Mucosa of gallbladder (tissue), 1 donor: ENCODE results near the gene TXNDC9. TPM values are rescaled to one million over a fixed set of nuclear protein-coding genes. Genes with fewer than 3 reads are reported as not detected.
"Not testable (repeated sequence)": the region's sequence is repeated elsewhere in the genome, so short reads cannot be mapped to it uniquely, and the experiment has no call there.

Source experiments
- DNase-seq: peaks from one replicate; pipeline ENCODE4 v3.0.0-alpha.2; 2020; ENCODE audit warnings: low spot score
- total RNA-seq: library from RNA; stranded (reverse); gene quantifications from one replicate; pipeline ENCODE4 v1.2.1, GENCODE V29; 2021
- donor health status: DM: no; HTN: no; CAD: no.

The TXNDC9 gene, protein sequence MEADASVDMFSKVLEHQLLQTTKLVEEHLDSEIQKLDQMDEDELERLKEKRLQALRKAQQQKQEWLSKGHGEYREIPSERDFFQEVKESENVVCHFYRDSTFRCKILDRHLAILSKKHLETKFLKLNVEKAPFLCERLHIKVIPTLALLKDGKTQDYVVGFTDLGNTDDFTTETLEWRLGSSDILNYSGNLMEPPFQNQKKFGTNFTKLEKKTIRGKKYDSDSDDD
- 20.2 TPM for total RNA-seq

- peak; percentile 99 for DNase-seq
These were observed at the start of gene TXNDC9 for GRCh38 chr2:99335911-99336803. TXNDC9 (minus strand) TSS chr2:99336333; CDS start chr2:99333210, 3,123 bp downstream.

DNA sequence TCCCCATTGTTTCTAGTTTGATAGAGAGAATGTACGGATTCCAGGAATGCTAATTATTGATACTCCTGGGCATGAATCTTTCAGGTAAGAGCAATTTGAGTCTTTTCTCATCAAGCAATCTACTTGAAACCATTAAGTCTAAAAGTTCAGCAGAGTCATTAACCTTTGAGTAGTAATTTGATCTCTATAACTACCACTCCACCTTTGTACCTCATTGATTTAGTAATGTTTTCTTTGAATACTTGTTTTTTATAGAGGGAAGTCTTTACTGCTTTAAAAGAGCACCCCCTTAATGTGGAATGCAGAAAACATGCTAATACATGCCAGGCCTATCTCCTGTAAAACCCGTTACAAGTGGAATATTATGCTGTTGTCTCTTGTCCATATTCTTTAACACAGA, 46.0 kb upstream of the TXNDC9 start:
- no peak for DNase-seq

DNA sequence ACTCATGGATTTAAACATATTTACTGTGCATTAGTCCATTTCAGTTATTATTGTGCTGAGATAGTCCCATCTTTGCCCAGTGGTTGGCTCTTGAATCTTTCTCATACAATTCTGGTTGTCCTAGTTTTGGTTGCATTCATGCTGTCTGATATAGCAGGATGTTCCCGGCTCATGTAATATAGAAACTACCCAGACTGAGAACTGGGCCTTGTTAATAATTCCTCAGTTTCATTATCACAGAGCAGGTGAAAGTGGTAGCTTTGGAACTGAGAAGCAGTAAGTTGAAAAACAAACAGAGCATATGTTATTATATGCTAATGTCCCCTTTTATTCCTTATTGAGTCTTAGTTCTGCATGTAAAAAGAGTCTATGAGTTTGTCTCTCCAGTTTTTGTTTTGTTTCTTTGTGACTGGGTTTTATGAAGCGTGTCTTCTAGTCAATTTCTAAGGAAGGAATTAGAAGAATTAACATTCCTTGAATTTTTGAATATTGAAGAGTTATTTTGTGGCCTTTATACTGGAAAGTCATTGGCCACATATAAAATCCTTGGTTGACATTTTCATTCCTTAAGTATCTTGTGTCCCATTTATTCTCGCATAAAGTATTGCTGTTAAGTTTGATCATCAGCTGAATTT, 44.4 kb upstream of the TXNDC9 start:
- no peak for DNase-seq

GRCh38 chr2:99377879-99378278, 41.7 kb upstream of the TXNDC9 start:
- DNase-seq: no peak

GRCh38 chr2:99376254-99376864, 40.2 kb upstream of the TXNDC9 start:
- no peak for DNase-seq

DNA sequence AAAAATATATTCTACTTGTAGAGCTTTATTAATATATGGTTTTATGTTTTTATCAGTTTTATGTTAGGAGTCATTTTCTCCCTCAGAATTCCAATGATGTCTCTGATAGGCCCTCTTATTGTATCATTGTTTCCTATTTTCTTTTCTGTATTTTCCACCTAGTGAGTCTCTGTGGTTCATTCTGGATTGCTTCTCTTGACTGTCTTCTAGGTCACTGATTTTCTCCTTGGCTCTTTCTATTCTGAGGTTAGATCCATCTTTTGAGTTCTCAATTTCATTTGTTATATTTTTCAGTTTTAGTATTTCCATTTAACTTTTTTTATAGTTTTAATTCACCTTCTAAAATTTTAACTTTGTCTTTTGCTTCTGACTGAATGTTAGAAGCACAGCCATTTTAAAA, 38.6 kb upstream of the TXNDC9 start:
- DNase-seq: no peak

GRCh38 chr2:99373144-99373543, 37.0 kb upstream of the TXNDC9 start:
- DNase-seq: no peak

DNA sequence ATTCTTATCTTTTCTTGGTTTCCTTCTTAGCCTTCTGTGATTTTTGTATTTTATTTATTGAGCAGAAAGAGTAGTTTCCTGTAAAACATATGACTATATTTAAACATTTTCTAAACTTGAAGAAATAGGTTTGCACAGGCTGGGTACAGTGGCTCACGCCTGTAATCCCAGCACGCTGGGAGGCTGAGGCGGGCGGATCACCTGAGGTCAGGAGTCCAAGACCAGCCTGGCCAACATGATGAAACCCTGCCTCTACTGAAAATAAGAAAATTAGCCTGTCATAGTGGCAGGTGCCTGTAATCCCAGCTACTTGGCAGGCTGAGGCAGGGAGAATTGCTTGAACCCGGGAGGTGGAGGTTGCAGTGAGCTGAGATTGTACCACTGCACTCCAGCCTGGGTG, 32.7 kb upstream of the TXNDC9 start:
- not testable (repeated sequence) for DNase-seq

- DNase-seq: no peak
These were observed 29.5 kb upstream of the TXNDC9 start for GRCh38 chr2:99365661-99366060.

- no peak for DNase-seq
These were observed 20.7 kb upstream of the TXNDC9 start for GRCh38 chr2:99356853-99357252.

DNA sequence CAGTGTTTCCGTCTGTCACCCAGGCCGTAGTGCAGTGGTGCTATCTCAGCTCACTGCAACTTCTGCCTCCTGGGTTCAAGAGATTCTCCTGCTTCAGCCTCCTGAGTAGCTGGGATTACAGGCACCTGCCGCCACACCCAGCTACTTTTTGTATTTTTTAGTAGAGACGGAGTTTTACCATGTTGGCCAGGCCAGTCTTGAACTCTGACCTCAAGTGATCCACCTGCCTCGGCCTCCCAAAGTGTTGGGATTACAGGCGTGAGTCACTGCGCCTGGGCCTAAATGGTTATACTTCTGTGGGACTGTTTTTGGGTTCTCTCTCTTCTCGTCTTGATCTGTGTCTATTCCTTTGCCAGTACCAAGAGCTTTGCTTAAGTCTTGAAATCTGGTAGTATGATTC, 18.7 kb upstream of the TXNDC9 start:
- not testable (repeated sequence) for DNase-seq

GRCh38 chr2:99354070-99354469, 17.9 kb upstream of the TXNDC9 start:
- DNase-seq: no peak

GRCh38 chr2:99350194-99350593, 14.1 kb upstream of the TXNDC9 start:
- DNase-seq: no peak

DNA sequence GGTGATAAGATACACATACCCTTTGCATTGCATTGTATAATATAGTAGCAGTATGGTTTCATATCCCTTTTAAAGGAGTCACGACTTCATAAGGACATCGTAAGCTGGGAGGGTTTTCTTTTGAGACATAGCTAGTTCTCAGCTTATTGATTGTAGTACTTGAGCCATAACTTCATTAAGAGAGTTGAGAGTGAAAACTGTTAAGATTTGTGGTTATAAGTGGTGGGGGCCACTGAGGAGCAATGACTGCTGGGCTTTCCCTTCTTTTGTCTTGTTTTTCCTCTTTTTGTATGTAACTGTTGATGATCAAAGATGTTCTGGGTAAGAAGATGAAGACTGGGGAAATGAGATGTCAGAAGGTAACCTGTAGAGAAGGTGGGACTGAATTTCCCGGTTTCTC, 12.0 kb upstream of the TXNDC9 start:
- no peak for DNase-seq

- no peak for DNase-seq
These were observed 10.1 kb upstream of the TXNDC9 start for GRCh38 chr2:99346218-99346617.

- DNase-seq: not testable (repeated sequence)
These were observed 9.3 kb upstream of the TXNDC9 start for GRCh38 chr2:99345446-99345845.

GRCh38 chr2:99342536-99342935, 6.4 kb upstream of the TXNDC9 start:
- DNase-seq: no peak

DNA sequence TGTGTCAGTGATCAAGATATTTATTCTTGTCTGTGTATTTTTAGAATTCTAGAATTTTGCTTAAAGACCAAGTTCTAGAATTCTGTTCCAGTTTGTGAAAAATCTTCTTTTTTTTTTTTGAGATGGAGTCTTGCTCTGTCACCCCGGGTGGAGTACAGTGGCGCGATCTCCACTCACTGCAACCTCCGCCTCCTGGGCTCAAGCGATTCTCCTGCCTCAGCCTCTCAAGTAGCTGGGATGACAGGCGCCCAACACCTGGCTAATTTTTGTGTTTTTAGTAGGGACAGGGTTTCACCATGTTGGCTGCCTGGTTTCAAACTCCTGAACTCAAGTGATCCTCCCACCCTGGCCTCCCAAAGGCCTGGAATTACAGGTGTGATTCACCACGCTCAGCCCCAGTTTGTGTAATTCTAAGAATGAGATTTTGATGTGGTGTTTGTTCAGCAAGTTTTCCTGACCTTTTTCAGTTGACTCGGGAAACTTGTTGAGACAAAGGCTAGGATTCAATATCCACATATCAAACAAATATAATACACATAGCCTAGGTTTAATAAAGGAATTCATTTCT, 4.6 kb upstream of the TXNDC9 start:
- no peak for DNase-seq

GRCh38 chr2:99338029-99338585, 2.0 kb upstream of the TXNDC9 start:
- no peak for DNase-seq

DNA sequence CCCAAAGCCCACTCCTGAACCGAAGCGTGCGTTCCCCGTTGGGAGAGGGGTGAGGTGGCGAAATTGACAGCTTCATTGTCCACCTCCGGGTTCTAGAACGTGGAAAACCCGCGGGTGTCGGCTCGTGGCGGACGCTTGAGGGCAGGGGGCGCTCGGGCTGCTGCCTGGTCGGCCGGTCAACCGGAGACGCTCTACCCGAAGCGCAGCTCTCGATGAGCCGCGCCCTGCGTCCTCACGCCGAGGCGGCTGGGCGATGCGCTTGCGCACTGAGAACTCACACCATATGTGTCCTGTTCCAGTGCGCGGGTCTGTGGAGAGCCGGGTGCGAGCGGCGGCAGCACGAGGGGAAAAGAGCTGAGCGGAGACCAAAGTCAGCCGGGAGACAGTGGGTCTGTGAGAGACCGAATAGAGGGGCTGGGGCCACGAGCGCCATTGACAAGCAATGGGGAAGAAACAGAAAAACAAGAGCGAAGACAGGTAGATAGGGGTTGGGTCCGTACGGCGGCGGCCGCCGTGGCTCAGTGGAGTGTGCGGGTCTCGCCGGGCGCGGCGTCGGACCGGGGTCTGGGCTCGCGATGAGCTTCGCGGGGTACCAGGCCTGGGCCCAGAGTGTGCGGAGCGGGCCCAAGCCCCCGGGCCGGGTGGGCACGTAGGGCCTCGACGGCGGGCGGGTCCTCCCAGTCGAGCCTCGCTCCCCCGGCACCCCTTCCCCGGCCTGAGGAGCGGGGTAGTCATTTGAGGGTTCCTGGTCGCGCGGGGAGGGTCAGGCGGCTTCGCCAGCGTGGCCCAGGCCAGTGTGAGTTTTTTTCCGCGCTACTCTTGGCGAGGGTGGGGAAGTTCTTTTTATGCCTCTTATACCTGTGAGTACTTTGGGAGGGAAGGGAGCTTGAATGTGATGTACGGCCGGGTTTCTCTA, 1.2 kb upstream of the TXNDC9 start, which contains the start of gene EIF5B:
Gene EIF5B, plus strand, starts transcription at position 277 of the 916 bp plus-strand sequence. Its CDS starts 166 bp downstream, at position 443.
- DNase-seq: peak; percentile 97

DNA sequence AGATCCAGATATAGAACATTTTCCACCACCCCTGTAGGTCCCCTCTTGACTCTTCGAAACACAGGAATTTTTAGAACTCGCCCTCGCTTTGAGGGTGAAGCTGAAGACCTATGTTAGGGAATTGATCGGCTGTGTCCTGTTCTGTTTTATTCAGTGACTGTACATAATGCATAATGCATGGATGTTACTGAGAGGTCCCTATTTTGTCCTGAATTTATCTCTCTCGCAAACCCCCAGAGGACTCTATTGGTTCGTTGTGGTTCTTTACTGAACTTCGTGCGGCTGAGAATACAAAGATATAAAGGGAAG, 625 bp upstream of the TXNDC9 start:
- DNase-seq: no peak
